HG03469 (cell line): Measurements from ENCODE around the gene SBK2.

Source experiments
- ATAC-seq: cut with Tn5 transposase; IDR thresholded peaks from one replicate; pipeline ENCODE4 v1.9.1; 2021; ENCODE audit warnings: mild to moderate bottlenecking, moderate library complexity, moderate number of reproducible peaks; ENCODE audit not compliant: unreplicated experiment

Gene SBK2

GRCh38 chr19:55487924-55488687 is 48.8 kb downstream of the SBK2 start, which contains the start of gene SSC5D:
Gene SSC5D (plus strand): TSS chr19:55488436. CDS start chr19:55488590, 154 bp downstream.
- no peak for ATAC-seq

DNA sequence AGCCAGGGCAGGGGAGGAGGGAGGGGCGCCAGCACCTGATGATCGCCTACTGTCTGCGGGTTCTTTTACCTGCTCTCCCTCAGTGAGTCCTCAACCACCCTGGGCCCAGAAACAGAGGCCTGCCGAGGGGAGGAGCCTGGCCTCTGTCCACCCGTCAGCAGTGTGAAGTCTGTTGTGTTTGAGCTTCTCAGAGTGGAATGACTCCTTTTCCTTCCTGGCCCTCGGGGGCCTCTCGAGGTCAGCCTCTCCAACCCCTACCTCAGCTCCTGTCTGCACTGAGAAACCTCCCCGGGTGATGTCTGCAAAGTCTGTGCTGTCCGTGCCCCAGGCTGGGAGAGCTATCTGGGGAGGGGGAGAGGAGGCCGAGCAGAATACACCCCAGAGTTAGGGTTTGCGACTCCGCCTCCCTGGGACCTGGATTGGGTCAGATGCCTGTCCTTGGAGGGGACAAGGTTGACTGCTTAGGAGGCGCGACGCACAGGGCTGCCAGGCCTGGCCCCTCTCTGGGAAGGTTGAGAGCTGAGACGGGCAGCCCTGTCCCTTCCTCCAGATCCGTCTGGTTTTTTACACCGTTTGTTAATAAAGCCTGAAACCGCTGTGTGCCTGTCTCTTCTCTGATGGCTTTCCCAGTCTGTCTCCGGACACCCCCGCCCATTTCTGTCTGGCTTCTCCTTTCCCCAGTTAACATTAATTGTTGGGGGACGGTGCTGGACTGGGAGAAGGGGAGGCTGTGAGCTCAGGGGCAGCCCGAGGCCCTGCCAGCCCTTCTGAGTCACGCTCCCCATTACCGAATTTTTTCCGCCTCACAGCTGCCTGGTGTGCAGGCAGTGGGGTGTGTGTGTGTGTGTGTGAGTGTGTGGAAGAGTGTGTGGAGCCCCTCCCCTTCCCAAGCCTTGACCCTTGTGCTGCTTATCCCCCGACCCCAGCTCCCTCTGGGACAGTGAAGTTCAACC is 49.7 kb downstream of the SBK2 start:
- no peak for ATAC-seq

DNA sequence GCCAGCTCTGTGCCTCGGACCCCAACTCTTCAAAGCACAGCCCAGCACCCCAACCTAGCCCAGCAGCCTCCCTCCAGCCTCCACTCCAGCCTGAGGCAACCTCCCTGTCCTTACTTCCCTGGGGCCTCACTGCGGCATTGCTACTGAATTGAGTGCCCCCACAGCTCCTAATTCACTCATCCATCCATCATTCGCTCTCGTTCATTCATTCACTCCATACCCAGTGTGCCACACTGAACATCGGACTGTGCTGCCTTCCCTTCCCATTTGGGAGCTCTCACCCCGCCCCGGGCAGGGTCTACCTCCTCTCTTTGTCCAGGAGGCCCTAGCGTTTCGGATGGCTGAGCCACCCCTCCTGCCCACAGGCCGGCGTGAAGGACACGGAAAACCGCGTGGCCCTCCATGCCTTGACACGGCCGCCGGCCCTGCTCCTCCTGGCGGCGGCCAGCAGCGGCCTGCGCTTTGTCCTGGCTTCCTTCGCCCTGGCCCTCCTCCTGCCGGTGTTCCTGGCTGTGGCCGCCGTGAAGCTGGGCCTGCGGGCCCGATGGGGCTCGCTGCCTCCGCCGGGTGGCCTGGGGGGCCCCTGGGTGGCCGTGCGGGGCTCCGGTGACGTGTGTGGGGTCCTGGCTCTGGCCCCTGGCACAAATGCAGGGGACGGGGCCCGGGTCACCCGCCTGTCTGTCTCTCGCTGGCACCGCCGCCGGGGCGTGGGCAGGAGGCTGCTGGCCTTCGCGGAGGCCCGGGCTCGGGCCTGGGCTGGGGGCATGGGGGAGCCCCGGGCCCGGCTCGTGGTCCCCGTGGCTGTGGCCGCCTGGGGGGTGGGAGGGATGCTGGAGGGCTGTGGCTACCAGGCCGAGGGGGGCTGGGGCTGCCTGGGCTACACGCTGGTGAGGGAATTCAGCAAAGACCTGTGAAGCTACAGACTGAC is 50.6 kb downstream of the SBK2 start:
- no peak for ATAC-seq

DNA sequence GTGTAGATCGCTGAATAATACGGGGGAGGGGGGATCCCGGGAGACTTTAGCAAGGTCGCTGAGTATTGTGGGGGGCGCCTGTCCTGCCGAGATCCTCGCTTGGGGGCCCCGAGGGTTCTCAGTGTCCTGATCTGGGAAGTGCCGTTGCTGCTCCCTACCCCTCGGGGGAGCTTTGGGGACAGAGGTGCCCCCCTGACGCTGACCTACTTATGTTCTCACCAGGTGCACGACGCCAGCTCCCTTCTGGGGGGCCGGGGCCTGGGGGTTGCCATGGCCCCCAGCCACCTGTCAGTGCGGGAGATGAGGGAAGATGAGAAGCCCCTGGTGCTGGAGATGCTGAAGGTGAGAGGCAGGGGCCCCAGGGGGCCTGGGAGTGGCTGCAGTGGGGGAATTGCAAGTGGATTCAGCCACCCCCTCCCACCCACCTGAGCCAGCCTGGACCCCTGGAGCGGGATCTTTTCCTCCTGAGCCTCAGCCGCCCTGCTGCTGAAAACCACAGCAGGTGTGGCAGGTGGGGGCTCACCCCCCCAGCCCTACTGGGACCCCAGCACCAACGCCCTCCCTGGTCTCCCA is 51.4 kb downstream of the SBK2 start:
- ATAC-seq, result no peak

DNA sequence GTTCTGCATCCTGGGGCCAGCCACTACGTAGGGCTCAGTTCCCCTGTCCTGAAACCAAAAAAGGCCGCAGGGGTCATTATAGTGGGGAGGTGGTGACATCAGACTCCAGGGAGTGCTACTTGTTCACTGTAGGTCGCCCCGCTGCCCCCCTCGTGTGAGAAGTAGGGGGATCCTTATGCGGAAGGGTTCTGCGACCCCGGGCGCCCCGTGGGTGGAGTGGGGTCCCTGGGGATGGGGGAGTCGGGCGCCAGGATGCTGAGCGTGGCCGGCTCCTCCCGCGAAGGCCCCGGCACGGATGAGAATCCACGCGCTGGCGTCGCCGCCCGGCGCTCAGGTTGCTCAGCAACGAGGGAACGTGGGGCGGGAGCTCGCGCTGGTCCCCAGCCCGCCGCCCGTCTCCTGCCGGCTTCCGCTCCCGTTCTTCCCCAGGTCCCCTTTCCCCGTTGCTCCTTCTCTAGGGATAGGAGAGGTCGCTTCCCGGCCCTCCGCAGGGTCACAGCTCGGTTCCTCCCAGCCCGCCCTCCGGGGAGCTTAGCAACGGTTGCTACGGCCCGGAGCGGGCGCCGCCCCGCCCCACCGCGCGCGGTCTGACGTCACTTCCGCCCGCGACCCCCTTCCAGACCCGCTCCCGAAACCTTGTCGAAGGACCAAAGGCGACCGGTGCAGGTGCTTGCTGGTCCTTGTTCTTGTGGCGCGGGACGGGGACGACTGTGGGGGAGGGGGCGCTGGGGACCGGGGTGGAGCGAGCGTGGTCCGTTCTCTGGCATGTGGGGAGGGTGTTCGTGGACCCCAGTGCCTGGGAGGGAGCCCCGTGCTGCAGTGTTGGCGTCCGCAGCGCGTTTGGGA is 52.1 kb downstream of the SBK2 start, which contains the start of gene NAT14:
Gene NAT14 (plus strand): TSS at position 596 of the 846 bp plus-strand sequence. CDS start 521 bp downstream, outside the sequence.
- no peak for ATAC-seq

DNA sequence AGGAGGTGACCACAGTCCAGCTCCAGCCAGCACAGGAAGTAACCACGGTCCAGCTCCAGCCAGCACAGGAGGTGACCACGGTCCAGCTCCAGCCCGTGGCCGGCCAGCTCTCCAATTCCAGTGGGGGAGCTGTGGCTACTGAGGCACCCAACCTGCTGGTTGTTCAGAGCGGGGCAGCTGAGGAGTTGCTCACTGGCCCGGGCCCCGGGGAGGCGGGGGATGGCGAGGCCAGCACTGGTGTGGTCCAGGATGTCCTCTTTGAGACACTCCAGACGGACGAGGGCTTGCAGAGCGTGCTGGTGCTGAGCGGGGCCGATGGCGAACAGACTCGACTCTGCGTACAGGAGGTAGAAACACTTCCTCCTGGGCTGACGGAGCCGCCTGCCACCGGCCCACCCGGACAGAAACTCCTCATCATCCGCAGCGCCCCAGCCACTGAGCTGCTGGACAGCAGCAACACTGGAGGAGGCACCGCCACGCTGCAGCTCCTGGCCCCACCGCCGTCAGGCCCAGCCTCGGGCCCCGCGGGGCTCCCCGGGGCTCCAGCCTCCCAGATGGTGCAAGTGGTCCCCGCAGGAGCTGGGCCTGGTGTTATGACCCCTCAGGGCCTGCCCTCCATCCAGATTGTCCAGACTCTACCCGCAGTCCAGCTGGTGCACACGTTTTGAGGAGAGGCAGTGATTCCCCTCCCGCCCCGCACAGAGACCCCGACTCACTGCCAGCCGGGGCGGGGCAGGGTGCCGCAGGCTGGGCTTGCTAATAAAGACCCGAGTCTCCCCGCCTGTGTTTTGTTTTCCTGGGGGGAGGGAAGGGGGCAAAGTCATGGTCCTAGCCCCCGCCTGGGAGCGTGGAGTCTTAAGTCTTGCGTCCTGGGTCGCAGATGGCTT is 53.0 kb downstream of the SBK2 start:
- no peak for ATAC-seq

- ATAC-seq, result no peak
Measured at GRCh38 chr19:55482967-55483705, 53.8 kb downstream of the SBK2 start.

DNA sequence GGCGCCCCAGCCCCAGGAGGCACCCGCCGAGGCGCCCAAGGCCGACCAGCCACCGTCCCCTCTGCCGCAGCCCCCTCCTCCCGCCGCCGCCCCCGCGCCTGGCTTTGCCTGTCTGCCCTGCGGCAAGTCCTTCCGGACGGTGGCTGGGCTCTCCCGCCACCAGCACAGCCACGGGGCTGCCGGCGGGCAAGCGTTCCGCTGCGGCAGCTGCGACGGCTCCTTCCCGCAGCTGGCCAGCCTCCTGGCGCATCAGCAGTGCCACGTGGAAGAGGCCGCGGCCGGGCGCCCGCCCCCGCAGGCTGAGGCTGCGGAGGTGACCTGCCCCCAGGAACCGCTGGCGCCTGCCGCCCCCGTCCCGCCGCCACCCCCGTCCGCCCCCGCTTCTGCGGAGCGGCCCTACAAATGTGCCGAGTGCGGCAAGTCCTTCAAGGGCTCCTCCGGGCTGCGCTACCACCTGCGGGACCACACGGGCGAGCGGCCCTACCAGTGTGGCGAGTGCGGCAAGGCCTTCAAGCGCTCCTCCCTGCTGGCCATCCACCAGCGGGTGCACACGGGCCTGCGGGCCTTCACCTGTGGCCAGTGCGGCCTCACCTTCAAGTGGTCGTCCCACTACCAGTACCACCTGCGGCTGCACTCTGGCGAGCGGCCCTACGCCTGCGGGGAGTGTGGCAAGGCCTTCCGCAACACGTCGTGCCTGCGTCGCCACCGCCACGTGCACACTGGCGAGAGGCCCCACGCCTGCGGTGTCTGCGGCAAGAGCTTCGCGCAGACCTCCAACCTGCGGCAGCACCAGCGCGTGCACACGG is 54.6 kb downstream of the SBK2 start:
- ATAC-seq, result no peak

- no peak for ATAC-seq
Measured at GRCh38 chr19:55481794-55482155, 55.2 kb downstream of the SBK2 start.

GRCh38 chr19:55481148-55481793 is 55.7 kb downstream of the SBK2 start:
- no peak for ATAC-seq

GRCh38 chr19:55479451-55480230 is 57.3 kb downstream of the SBK2 start:
- ATAC-seq, result no peak

DNA sequence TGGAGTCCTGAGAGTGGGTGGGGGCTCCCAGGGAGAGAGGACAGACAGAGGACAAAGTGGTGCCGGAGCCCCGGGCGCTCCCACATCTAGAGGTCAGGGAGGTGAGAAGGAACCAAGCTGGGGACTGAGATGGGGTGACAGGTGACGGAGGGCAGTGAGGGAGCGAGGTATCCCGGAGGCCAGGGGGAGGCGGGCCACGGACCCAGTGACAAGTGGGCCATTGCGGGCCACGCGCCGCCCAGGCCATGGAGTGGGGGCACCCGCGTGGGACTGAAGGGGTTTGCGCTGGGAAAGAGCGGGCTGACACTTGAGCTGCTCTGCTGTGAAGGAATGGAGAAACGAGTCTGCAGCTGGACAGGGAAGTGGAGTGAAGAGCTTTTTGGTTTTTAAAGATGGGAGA is 57.9 kb downstream of the SBK2 start:
- ATAC-seq, result no peak
